Testis (tissue), 2 donors: ENCODE results near the gene FZD2.
"Not testable (repeated sequence)": the region's sequence is repeated elsewhere in the genome, so short reads cannot be mapped to it uniquely, and the experiment has no call there.

Experiments used
- POLR2A ChIP-seq: fragments of 450-650 bp; IDR thresholded peaks from one replicate; pipeline ENCODE4 v1.6.1; 2017; ENCODE audit warnings: antibody characterized with exemption, mild to moderate bottlenecking, moderate library complexity
- TF ChIP-seq, protein P1 (sequence below), 3 experiments: fragments of 450-650 bp in 2 of 3; fragments of 200-600 bp in 1 of 3; sonication (generic) in 1 of 3; IDR thresholded peaks; one replicate each; pipeline ENCODE4 v1.5.1; 2016 to 2019; ENCODE audit warnings: antibody characterized with exemption in 3 of 3, mild to moderate bottlenecking in 2 of 3, moderate library complexity in 1 of 3

DNA sequence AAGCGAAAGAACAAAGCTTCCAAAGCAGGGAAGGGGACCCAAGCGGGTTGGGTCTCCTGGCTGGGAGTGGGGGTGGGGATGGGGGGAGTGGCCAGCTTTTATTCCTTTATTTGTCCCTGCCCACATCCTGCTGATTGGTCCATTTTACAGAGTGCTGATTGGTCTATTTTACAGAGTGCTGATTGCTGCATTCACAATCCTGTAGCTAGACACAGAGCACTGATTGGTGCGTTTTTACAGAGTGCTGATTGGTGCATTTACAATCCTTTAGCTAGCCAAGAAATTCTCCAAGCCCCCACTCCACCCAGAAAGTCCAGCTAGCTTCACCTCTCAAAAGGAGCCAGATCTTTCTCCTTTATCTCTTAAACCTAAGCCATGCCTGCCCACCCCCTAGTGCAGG, 19.4 kb upstream of the FZD2 start:
- TF ChIP-seq, protein P1, sequence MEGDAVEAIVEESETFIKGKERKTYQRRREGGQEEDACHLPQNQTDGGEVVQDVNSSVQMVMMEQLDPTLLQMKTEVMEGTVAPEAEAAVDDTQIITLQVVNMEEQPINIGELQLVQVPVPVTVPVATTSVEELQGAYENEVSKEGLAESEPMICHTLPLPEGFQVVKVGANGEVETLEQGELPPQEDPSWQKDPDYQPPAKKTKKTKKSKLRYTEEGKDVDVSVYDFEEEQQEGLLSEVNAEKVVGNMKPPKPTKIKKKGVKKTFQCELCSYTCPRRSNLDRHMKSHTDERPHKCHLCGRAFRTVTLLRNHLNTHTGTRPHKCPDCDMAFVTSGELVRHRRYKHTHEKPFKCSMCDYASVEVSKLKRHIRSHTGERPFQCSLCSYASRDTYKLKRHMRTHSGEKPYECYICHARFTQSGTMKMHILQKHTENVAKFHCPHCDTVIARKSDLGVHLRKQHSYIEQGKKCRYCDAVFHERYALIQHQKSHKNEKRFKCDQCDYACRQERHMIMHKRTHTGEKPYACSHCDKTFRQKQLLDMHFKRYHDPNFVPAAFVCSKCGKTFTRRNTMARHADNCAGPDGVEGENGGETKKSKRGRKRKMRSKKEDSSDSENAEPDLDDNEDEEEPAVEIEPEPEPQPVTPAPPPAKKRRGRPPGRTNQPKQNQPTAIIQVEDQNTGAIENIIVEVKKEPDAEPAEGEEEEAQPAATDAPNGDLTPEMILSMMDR (IDR thresholded peaks at IDR 0.05), result not testable (repeated sequence)
- TF ChIP-seq POLR2A, result not testable (repeated sequence)
